GM12875 (cell line): ENCODE measurements around the gene GPR108.
A peak's percentile ranks its signal among the peaks of the same experiment; 100 is the strongest.
"Not testable (repeated sequence)": the region's sequence is repeated elsewhere in the genome, so short reads cannot be mapped to it uniquely, and the experiment has no call there.

ENCODE experiments used
- H3K4me3 ChIP-seq: one replicate; pipeline ENCODE4 v1.5.1; 2011; ENCODE audit warnings: low read depth, low read length, control low read depth
- CTCF ChIP-seq: IDR thresholded peaks from 2 replicates; pipeline ENCODE4 v1.5.1; 2011; ENCODE audit warnings: low read depth, mild to moderate bottlenecking, control low read depth, inconsistent platforms, low read length, moderate library complexity, borderline replicate concordance; ENCODE audit not compliant: insufficient read depth

Gene GPR108

GRCh38 chr19:6754653-6755463 lies 17.5 kb upstream of the GPR108 start:
- no peak for TF ChIP-seq CTCF
- H3K4me3 ChIP-seq, result no peak overlapping the region

GRCh38 chr19:6754136-6754535 lies 16.8 kb upstream of the GPR108 start:
- H3K4me3 ChIP-seq, result no peak overlapping the region
- TF ChIP-seq CTCF, result no peak

- peak; percentile 68 for TF ChIP-seq CTCF
- H3K4me3 ChIP-seq, result peak overlapping the region; percentile 43
Measured at GRCh38 chr19:6753178-6754031, 16.0 kb upstream of the GPR108 start.

- TF ChIP-seq CTCF, result no peak
- H3K4me3 ChIP-seq, result no peak overlapping the region
Measured at GRCh38 chr19:6752256-6753177, 15.1 kb upstream of the GPR108 start.

- TF ChIP-seq CTCF, result no peak
- no peak overlapping the region for H3K4me3 ChIP-seq
Measured at GRCh38 chr19:6751189-6751588, 13.8 kb upstream of the GPR108 start.

- no peak for TF ChIP-seq CTCF
- no peak overlapping the region for H3K4me3 ChIP-seq
Measured at GRCh38 chr19:6750062-6750461, 12.7 kb upstream of the GPR108 start.

- not testable (repeated sequence) for H3K4me3 ChIP-seq
Measured at GRCh38 chr19:6748543-6748942, 11.2 kb upstream of the GPR108 start.
